ENCODE data around the gene RNF17.

DNA sequence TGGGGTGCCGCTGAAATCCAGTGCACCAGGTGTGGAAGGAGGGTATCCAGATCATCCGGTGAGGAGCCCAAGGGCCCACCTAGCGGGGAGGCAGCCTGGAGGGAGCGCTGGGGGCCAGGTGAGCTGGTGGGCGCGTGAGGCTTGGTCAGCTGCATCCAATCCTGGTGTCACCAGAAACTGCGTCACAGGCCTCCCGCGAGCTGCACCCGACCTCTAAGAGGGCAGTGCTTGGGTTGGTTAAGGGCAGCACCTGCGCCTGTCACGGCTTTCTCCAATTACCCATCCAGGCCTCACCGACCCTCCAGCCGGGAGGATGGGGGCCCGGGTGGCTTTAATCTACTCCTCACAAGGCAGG lies 284 bp downstream of the RNF17 start:
- TF ChIP-seq, protein P1, sequence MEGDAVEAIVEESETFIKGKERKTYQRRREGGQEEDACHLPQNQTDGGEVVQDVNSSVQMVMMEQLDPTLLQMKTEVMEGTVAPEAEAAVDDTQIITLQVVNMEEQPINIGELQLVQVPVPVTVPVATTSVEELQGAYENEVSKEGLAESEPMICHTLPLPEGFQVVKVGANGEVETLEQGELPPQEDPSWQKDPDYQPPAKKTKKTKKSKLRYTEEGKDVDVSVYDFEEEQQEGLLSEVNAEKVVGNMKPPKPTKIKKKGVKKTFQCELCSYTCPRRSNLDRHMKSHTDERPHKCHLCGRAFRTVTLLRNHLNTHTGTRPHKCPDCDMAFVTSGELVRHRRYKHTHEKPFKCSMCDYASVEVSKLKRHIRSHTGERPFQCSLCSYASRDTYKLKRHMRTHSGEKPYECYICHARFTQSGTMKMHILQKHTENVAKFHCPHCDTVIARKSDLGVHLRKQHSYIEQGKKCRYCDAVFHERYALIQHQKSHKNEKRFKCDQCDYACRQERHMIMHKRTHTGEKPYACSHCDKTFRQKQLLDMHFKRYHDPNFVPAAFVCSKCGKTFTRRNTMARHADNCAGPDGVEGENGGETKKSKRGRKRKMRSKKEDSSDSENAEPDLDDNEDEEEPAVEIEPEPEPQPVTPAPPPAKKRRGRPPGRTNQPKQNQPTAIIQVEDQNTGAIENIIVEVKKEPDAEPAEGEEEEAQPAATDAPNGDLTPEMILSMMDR (IDR thresholded peaks at IDR 0.05 in 2 of 3, conservative IDR thresholded peaks at IDR 0.05 in 1 of 3; ENCODE audit: control insufficient read depth in 2 of 3, extremely low read depth in 1 of 3, insufficient read depth in 1 of 3, low read depth in 3 of 3, low read length in 3 of 3), result no peak
- TF ChIP-seq RAD21 (IDR thresholded peaks at IDR 0.05; ENCODE audit: insufficient read depth, low read depth, low read length) (no peak), MEF2B (IDR thresholded peaks at IDR 0.05; ENCODE audit: partially characterized antibody, poor library complexity, severe bottlenecking) (no peak), LARP7 (IDR thresholded peaks at IDR 0.05) (no peak), TCF7 (IDR thresholded peaks at IDR 0.05; ENCODE audit: borderline replicate concordance) (no peak)

All from GM12878 (cell line).